GM12873 (cell line): Measurements from ENCODE around the gene GOLT1A.

Source experiments
- TF ChIP-seq, protein P1 (sequence below): IDR thresholded peaks from 2 replicates; pipeline ENCODE4 v1.5.1; 2012; ENCODE audit warnings: low read depth, mild to moderate bottlenecking, moderate library complexity, low read length, control low read depth; ENCODE audit not compliant: insufficient read depth; ENCODE audit errors: missing control alignments

The GOLT1A gene

DNA sequence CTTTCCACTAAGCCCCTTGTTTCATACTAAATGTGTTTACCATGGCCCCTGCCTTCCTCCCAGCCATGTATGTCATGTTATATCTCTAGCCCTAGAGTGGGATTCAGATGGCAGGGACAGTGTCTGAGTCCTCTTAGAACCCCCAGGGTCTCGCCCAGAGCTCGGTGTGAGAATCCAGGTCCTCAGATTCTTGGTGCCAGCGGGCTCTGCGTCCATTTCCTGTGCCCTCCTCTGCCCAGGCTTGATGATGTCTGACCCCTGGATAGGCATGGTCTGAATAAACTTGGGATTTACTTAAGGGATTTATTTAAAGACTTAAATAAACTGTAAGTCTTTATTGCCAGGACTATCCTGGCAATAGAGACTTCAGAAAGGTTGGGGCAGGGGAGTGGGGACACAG lies 11.3 kb downstream of the GOLT1A start:
- TF ChIP-seq, protein P1, sequence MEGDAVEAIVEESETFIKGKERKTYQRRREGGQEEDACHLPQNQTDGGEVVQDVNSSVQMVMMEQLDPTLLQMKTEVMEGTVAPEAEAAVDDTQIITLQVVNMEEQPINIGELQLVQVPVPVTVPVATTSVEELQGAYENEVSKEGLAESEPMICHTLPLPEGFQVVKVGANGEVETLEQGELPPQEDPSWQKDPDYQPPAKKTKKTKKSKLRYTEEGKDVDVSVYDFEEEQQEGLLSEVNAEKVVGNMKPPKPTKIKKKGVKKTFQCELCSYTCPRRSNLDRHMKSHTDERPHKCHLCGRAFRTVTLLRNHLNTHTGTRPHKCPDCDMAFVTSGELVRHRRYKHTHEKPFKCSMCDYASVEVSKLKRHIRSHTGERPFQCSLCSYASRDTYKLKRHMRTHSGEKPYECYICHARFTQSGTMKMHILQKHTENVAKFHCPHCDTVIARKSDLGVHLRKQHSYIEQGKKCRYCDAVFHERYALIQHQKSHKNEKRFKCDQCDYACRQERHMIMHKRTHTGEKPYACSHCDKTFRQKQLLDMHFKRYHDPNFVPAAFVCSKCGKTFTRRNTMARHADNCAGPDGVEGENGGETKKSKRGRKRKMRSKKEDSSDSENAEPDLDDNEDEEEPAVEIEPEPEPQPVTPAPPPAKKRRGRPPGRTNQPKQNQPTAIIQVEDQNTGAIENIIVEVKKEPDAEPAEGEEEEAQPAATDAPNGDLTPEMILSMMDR = no peak

DNA sequence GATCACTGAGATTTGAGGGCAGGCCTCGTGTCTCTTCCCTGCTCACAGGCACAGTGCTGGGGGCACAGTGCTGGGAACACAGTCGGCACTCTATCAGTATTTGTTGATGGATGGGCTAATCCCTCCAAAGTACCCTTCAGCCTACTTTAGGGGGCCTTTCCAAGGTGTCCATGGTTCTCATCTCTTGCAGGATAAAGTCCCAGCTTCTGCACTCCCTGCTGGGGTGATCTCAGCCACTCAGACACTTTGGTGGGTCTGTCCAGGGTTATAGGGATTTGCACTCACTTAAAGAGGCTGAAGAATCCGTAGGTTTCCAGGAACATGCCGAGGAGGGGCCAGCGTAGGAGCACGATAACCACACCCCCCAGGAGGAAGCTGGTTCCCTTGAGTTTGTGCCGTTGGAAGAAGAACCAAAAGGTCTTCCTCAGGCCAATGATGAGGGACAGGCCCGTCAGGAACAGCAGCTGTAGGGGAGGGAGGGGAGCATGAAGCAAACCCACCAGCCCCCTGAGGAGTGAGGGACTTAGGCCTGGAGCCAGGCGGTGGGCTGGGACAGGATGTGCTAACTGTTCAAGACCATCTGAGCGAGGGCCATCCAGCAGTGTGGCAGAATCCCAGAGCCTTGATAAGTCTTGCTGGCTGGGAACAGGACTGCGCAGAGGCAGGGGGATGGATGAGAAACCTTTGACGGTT lies 12.3 kb downstream of the GOLT1A start:
- TF ChIP-seq, protein P1 = no peak

DNA sequence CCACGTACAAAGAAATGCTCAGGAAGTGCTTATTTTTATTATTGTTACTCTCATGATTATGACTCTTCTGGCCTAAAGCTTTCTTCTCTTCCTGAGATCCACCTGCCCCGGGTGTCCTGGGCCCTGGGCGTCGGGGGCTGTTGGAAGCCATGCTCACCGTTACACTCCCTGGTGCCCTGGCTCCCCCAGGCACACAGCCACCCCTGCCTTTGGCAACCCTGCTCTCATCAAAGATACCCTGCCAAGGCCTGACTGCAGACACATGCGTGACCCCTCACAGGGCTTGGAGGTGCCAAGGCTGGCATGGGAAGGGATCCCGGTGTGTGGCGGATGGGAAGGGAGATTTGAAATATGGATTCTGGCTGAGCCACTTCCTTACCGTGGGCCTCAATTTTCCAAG lies 14.2 kb downstream of the GOLT1A start:
- TF ChIP-seq, protein P1 = no peak

DNA sequence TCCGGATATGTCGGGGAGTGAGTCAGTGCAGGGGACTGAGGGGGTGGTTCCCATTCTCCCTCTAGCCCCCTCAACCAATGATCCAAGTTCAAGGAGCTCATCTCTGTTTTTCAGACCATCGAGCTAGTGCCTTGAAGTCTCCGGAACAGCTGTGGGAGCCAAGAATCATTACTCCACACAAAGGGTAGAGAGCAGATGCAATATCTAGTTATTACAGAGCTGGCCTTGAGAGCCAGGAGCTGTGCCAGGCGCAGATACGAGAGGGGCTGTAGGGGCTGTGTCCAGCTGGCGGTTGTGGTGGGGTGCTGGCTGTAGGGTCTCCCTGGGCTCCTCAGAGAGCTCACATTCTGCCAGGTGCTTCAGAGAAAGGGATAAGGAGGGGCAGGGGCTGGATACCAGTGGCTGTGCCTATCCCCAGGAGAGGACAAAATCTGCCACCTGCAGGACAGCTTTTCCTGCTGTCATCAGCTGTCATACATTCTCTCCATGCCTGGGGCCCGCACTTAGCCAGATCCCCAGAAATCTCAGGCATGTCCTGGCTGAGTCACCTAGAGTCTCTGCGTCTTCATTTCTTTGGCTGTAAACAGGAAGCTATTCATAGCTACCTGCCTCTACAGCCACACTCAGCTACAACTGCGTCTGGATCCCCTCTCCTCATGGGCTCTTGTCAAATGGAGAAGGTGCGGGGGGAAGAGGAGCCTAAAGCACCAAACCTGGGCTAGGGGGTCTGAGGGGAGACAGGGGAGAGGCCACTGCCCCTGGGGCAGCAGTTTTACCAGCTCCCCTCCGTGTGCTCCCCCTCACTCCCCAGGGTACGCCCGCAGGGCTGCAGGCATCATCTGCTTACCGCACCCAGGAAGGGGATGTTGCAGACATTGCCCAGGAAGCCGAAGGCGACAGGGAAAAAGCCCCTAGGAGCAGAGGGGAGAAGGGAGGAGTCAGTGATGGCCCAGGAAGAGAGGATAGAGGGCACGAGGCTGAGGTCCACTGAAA lies 15.1 kb downstream of the GOLT1A start:
- TF ChIP-seq, protein P1 = no peak

DNA sequence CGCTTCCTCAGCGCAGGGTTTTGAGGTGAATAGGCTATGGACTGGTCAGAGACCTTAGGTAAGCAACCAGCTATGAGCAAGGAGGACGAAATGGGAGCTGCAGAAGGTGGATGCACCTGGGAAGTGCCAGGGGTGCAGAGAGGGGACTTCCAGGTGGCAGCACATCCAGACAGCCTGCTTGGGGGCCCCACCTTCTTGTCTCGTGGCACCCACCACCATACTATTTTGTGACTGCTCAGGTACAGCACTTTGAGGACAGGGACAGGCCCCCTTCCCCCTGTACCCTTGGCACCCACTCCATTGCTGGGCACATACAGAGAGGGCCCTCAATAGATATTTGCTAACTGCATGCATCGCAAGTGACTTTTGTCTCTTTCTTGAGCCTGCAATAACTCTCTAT lies 16.7 kb downstream of the GOLT1A start:
- TF ChIP-seq, protein P1 = no peak

DNA sequence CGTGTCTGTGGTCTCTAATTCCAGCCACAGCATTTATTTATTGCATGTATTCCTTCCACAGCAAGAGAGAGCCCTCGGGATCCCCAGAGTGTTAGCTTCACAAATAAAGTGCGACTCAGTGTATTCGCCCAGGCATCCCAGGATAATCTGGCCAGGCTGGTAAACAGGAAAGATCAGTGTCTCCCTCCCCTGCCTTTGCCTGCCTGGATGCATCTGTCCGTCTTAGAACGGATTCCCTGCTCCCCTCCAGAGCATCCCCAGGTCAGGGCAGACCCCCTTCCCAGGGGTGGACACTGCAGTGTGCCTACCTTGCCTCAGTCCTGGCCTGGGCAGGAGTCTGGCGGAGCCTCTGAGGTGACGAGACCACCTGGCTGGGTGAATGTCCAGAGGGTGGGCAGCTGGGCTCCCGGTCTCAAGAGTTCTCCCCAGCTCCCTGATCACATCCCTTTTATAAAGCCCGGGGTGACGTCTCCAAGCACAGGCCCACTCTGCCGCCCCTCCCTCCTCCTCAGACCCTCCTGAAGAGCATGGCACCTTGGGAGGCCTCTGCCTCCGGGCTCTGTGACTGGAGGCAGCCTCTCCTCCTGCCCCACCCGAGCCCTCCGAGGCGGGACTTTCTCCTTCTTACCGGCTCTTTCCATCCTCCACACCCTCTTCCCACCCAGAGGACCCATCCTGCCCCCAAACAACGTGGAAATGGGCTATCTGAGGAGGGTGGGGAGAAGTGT lies 17.6 kb downstream of the GOLT1A start, which contains the start of gene KISS1:
TSS of gene KISS1 (minus strand) at position 424 of the 728 bp plus-strand sequence. CDS start 3,615 bp downstream, outside the sequence.
- TF ChIP-seq, protein P1 = no peak
